Gastroesophageal sphincter (tissue), 3 donors: ENCODE measurements around the gene MARK3.

Experiments used
- CTCF ChIP-seq, 4 experiments: fragments of 200-600 bp in 2 of 4; fragments of 450-650 bp in 2 of 4; sonication (generic) in 1 of 4; IDR thresholded peaks; one replicate each; pipeline ENCODE4 v1.5.1; 2017 to 2019; ENCODE audit warnings: antibody characterized with exemption in 4 of 4, mild to moderate bottlenecking in 2 of 4, moderate library complexity in 2 of 4
- POLR2A ChIP-seq, 2 donors: fragments of 450-650 bp; IDR thresholded peaks; one replicate each; pipeline ENCODE4 v1.6.1; 2017; ENCODE audit warnings: antibody characterized with exemption in 2 of 2, mild to moderate bottlenecking in 2 of 2, moderate library complexity in 1 of 2
- POLR2AphosphoS5 ChIP-seq: sonication (generic); formaldehyde crosslinking; IDR thresholded peaks from one replicate; pipeline ENCODE4 v1.6.1; 2017; ENCODE audit warnings: antibody characterized with exemption

DNA sequence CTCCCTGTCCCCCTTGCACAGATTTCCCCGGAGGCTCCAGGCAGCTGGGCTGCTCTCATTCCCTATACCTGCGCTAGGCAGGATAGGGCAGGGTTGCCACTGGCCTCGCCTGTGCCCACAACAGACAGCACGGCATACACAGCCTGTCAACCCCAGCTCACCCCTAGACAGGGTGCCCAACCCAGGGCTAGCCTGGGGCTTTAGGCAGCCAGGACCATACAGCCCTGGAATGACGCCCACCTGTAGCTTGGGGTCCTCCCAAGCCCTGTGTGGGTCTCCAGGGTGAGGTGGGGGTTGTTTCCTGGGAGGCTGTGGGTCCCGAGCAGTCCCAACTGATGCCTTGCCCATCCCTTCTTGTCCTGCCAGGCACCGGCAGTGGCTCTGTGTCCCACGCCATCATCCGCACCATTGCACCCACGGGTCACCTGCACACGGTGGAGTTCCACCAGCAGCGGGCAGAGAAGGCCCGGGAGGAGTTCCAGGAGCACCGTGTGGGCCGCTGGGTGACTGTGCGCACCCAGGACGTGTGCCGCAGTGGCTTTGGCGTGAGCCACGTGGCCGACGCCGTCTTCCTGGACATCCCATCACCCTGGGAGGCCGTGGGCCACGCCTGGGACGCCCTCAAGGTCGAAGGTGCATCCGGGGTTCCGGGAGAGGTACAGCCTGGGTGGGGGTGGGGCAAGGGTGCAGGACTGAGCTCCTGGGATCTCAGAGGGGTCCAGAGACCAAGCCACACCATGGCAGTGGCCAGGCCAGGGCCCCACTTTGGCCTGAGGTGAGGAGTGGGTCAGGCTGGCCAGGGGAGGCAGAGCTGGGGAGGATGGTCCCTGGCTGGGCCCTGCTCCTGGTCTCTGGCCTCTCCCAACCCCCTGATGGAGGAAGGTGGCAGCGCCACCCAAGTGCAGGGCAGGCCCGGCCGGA lies 147.3 kb downstream of the MARK3 start:
- TF ChIP-seq CTCF (IDR thresholded peaks at IDR 0.05), result peak in 1 of 4 experiments; percentile 16
- TF ChIP-seq POLR2AphosphoS5, result no peak
- TF ChIP-seq POLR2A (IDR thresholded peaks at IDR 0.05), result no peak
